ENCODE results near the gene GADL1.

GADL1 gene

GRCh38 chr3:30680789-30681648, 213.4 kb downstream of the GADL1 start:
- H3K4me1 ChIP-seq = peaks cover 62 to 95% (median 74%) of the 10 kb centered on the region in 10 experiments
- H3K27ac ChIP-seq = peak overlapping the region in 10 of 11 experiments; percentile 14 to 67 (median 42); a peak in 19 of 22 replicates
- no peak overlapping the region; a peak in 1 of 20 replicates for H3K4me3 ChIP-seq
- no peaks in the 10 kb centered on the region for H3K9me3 ChIP-seq (replicated peaks in 1 of 11)
- peak overlapping the region; percentile 55 to 85 (median 69) for H3K4me2 ChIP-seq
- H4K20me1 ChIP-seq = peaks cover 5 to 80% (median 30%) of the 10 kb centered on the region in 11 experiments; a peak in 15 of 22 replicates
- no peaks in the 10 kb centered on the region for H3K27me3 ChIP-seq
- no peak for TF ChIP-seq Cebpa-rat (IDR thresholded peaks at IDR 0.05)
- peaks cover 70 to 93% (median 92%) of the 10 kb centered on the region in 11 experiments for H3K36me3 ChIP-seq
- H3K9ac ChIP-seq = peak overlapping the region in 6 of 11 experiments; percentile 5 to 31 (median 22); a peak in 7 of 22 replicates

- peak overlapping the region in 4 of 11 experiments; percentile 11 to 20 (median 17); a peak in 2 of 22 replicates for H3K27ac ChIP-seq
- H3K27me3 ChIP-seq = no peaks in the 10 kb centered on the region
Measured at GRCh38 chr3:30679045-30679444, 215.4 kb downstream of the GADL1 start.

GRCh38 chr3:30677347-30677685, 217.1 kb downstream of the GADL1 start:
- peaks cover 5 to 66% (median 24%) of the 10 kb centered on the region in 11 experiments; a peak in 14 of 22 replicates for H4K20me1 ChIP-seq
- H3K9me3 ChIP-seq (replicated peaks in 1 of 11) = peaks cover 0 to 6% (median 0%) of the 10 kb centered on the region in 11 experiments; a peak in 1 of 22 replicates
- no peaks in the 10 kb centered on the region for H3K27me3 ChIP-seq
- H3K4me3 ChIP-seq = no peak overlapping the region
- H3K27ac ChIP-seq = no peak overlapping the region
- H3K36me3 ChIP-seq = peaks cover 79 to 93% (median 92%) of the 10 kb centered on the region in 11 experiments
- H3K4me2 ChIP-seq = peak overlapping the region in 3 of 11 experiments; percentile 17 to 23 (median 21); a peak in 3 of 22 replicates
- no peak for TF ChIP-seq Cebpa-rat (IDR thresholded peaks at IDR 0.05)
- peaks cover 33 to 91% (median 65%) of the 10 kb centered on the region in 10 experiments for H3K4me1 ChIP-seq
- no peak overlapping the region for H3K9ac ChIP-seq

More at GRCh38 chr3:30679045-30679444, 215.4 kb downstream of the GADL1 start:
- peaks cover 0 to 6% (median 0%) of the 10 kb centered on the region in 11 experiments; a peak in 1 of 22 replicates for H3K9me3 ChIP-seq (replicated peaks in 1 of 11)
- H3K4me2 ChIP-seq = peak overlapping the region; percentile 4 to 40 (median 24); a peak in 12 of 22 replicates
- no peak for TF ChIP-seq Cebpa-rat (IDR thresholded peaks at IDR 0.05)
- H3K4me1 ChIP-seq = peaks cover 45 to 91% (median 65%) of the 10 kb centered on the region in 10 experiments
- peaks cover 74 to 93% (median 92%) of the 10 kb centered on the region in 11 experiments for H3K36me3 ChIP-seq
- peaks cover 5 to 66% (median 30%) of the 10 kb centered on the region in 11 experiments; a peak in 15 of 22 replicates for H4K20me1 ChIP-seq
- no peak overlapping the region for H3K4me3 ChIP-seq
- no peak overlapping the region for H3K9ac ChIP-seq

GRCh38 chr3:30676424-30677346, 217.8 kb downstream of the GADL1 start:
- Histone ChIP-seq H3K36me3 (peaks cover 85 to 93% (median 92%) of the 10 kb centered on the region in 11 experiments), H3K27me3 (no peaks in the 10 kb centered on the region), H3K4me2 (peak overlapping the region in 3 of 11 experiments; percentile 17 to 25 (median 21); a peak in 4 of 22 replicates), H3K9me3 (replicated peaks in 1 of 11) (peaks cover 0 to 6% (median 0%) of the 10 kb centered on the region in 11 experiments; a peak in 2 of 22 replicates), H3K9ac (no peak overlapping the region), H3K4me3 (no peak overlapping the region), H3K4me1 (peaks cover 27 to 88% (median 59%) of the 10 kb centered on the region in 10 experiments), H3K27ac (peak overlapping the region in 1 of 11 experiments; percentile 26; a peak in 1 of 22 replicates), H4K20me1 (peaks cover under 1 to 66% (median 17%) of the 10 kb centered on the region in 11 experiments; a peak in 13 of 22 replicates)
- no peak for TF ChIP-seq Cebpa-rat (IDR thresholded peaks at IDR 0.05)
